ENCODE results near the gene C1QL1.

Gene C1QL1

GRCh38 chr17:44972953-44973352, 4.8 kb upstream of the C1QL1 start:
- TF ChIP-seq TAF1 (IDR thresholded peaks at IDR 0.05; ENCODE audit: borderline replicate concordance, insufficient read depth, low read length) (no peak), REST (IDR thresholded peaks at IDR 0.05; ENCODE audit: insufficient read depth in 1 of 2, low read depth in 2 of 2, low read length in 2 of 2) (no peak), SIN3A (IDR thresholded peaks at IDR 0.05; ENCODE audit: borderline replicate concordance, insufficient read depth, low read length) (no peak), FOXP2 (optimal IDR thresholded peaks at IDR 0.05; ENCODE audit: borderline replicate concordance, extremely low read depth, extremely low read length, insufficient read depth) (no peak), POLR2AphosphoS5 (IDR thresholded peaks at IDR 0.05; ENCODE audit: low read depth, low read length) (no peak)

GRCh38 chr17:44971776-44972483, 3.8 kb upstream of the C1QL1 start:
- TF ChIP-seq POLR2AphosphoS5 (IDR thresholded peaks at IDR 0.05; ENCODE audit: low read depth, low read length) (no peak), FOXP2 (optimal IDR thresholded peaks at IDR 0.05; ENCODE audit: borderline replicate concordance, extremely low read depth, extremely low read length, insufficient read depth) (no peak), TAF1 (IDR thresholded peaks at IDR 0.05; ENCODE audit: borderline replicate concordance, insufficient read depth, low read length) (no peak), SIN3A (IDR thresholded peaks at IDR 0.05; ENCODE audit: borderline replicate concordance, insufficient read depth, low read length) (no peak), REST (IDR thresholded peaks at IDR 0.05; ENCODE audit: insufficient read depth in 1 of 2, low read depth in 2 of 2, low read length in 2 of 2) (no peak)

- TF ChIP-seq TAF1 (IDR thresholded peaks at IDR 0.05; ENCODE audit: borderline replicate concordance, insufficient read depth, low read length) (no peak), FOXP2 (optimal IDR thresholded peaks at IDR 0.05; ENCODE audit: borderline replicate concordance, extremely low read depth, extremely low read length, insufficient read depth) (no peak), POLR2AphosphoS5 (IDR thresholded peaks at IDR 0.05; ENCODE audit: low read depth, low read length) (no peak), SIN3A (IDR thresholded peaks at IDR 0.05; ENCODE audit: borderline replicate concordance, insufficient read depth, low read length) (no peak), REST (IDR thresholded peaks at IDR 0.05; ENCODE audit: insufficient read depth in 1 of 2, low read depth in 2 of 2, low read length in 2 of 2) (no peak)
These were observed 2.1 kb upstream of the C1QL1 start for GRCh38 chr17:44970136-44970741.

GRCh38 chr17:44969144-44969780, 1.2 kb upstream of the C1QL1 start:
- TF ChIP-seq POLR2AphosphoS5 (IDR thresholded peaks at IDR 0.05; ENCODE audit: low read depth, low read length): no peak
- no peak for TF ChIP-seq FOXP2 (optimal IDR thresholded peaks at IDR 0.05; ENCODE audit: borderline replicate concordance, extremely low read depth, extremely low read length, insufficient read depth)
- TF ChIP-seq REST (IDR thresholded peaks at IDR 0.05; ENCODE audit: insufficient read depth in 1 of 2, low read depth in 2 of 2, low read length in 2 of 2): no peak
- TF ChIP-seq SIN3A (IDR thresholded peaks at IDR 0.05; ENCODE audit: borderline replicate concordance, insufficient read depth, low read length): no peak
- TF ChIP-seq TAF1 (IDR thresholded peaks at IDR 0.05; ENCODE audit: borderline replicate concordance, insufficient read depth, low read length): no peak

Data from PFSK-1 (cell line).